HepG2 (cell line): Measurements from ENCODE around the gene TRAPPC12. TPM values are rescaled to one million over a fixed set of nuclear protein-coding genes. Genes with fewer than 3 reads are reported as not detected.

Source experiments
- SALL1 ChIP-seq: sonication (generic); formaldehyde crosslinking; IDR thresholded peaks from 2 replicates; pipeline ENCODE4 v1.8.0; 2022; ENCODE audit warnings: mild to moderate bottlenecking, missing genetic modification reagents
- ZNF225 ChIP-seq: sonication (generic); formaldehyde crosslinking; IDR thresholded peaks from 2 replicates; pipeline ENCODE4 v1.4.0; 2020; ENCODE audit warnings: mild to moderate bottlenecking, missing genetic modification reagents
- ZNF432 ChIP-seq: sonication (generic); formaldehyde crosslinking; IDR thresholded peaks from 2 replicates; pipeline ENCODE4 v1.5.0; 2020; ENCODE audit warnings: missing genetic modification reagents, mild to moderate bottlenecking, borderline replicate concordance
- polyA plus RNA-seq, 8 experiments: library from polyadenylated mRNA; depleted of rRNA in 3 of 8; stranded (reverse) in 7 of 8; unstranded in 1 of 8; fragments of >200 nt; fragmentation: Illumina TruSeq in 4 of 8; extraction: Trizol in 4 of 8; gene quantifications; 2 replicates each; pipeline versions ENCODE4 v1.2.1 to v1.2.3, GENCODE V29; 2011 to 2016; ENCODE audit warnings: low read depth in 4 of 8, missing spikeins in 1 of 8, mixed read lengths in 1 of 8; ENCODE audit not compliant: insufficient read depth in 1 of 8
- total RNA-seq, 5 experiments: library from RNA; depleted of rRNA; stranded (reverse); fragments of >200 nt; fragmentation: Illumina TruSeq; extraction: Trizol; gene quantifications; 2 replicates each; pipeline ENCODE4 v1.2.3, GENCODE V29; 2016; ENCODE audit warnings: low read depth in 1 of 5
- TF ChIP-seq, protein P1 (sequence below): sonication (generic); formaldehyde crosslinking; IDR thresholded peaks from 2 replicates; pipeline ENCODE4 v1.5.0; 2020; ENCODE audit warnings: missing genetic modification reagents
- TF ChIP-seq, protein P2 (sequence below): sonication (generic); formaldehyde crosslinking; IDR thresholded peaks from 2 replicates; pipeline ENCODE4 v1.5.0; 2020; ENCODE audit warnings: mild to moderate bottlenecking, missing genetic modification reagents, borderline replicate concordance
- TF ChIP-seq, protein P3 (sequence below): sonication (generic); formaldehyde crosslinking; IDR thresholded peaks from 2 replicates; pipeline ENCODE4 v1.9.0; 2021; ENCODE audit warnings: missing genetic modification reagents, borderline replicate concordance
- TF ChIP-seq, protein P4 (sequence below): sonication (generic); formaldehyde crosslinking; IDR thresholded peaks from 2 replicates; pipeline ENCODE4 v1.4.0; 2020; ENCODE audit warnings: mild to moderate bottlenecking, missing genetic modification reagents, borderline replicate concordance
- TF ChIP-seq, protein P5 (sequence below): sonication (generic); formaldehyde crosslinking; conservative IDR thresholded peaks from 2 replicates; pipeline ENCODE4 v1.4.0; 2020; ENCODE audit warnings: missing genetic modification reagents

TRAPPC12 gene
- total and polyA plus RNA-seq, 2 of the 13 experiments (the other 11 are each of a cell fraction or from before 2014, with no cell fraction given) = 46.4 to 97.7 TPM

DNA sequence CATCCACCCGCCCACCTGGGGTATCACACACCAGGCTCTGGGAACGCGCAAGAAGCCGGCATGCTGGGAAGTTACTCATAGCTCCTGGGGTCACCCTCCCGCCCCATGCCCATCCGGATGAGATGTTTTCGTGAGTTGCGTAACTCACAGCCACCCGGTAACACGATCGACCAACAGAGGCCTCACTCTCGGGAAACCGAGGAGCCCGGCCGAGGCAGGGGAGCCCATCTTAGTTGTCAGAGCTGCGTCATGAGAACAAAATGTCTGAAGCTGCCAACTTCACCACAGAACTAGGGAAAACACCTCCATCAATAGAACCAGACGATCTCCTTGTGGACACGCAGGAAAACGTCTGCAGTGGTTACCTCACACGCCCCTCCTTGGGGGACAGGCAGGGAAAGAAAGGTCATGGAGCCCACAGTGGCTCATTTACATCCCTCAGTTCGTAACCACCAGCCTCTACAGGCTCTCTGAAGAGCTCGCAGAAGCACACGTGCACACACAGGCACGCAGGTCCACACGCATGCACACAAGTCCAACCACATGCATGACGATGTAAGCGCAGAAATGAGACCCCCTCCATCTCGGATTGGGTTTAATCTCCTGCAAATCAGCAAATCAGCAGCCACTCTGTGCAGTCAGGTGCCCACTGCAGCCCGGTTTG is 113.6 kb downstream of the TRAPPC12 start (continued):
- TF ChIP-seq, protein P1, sequence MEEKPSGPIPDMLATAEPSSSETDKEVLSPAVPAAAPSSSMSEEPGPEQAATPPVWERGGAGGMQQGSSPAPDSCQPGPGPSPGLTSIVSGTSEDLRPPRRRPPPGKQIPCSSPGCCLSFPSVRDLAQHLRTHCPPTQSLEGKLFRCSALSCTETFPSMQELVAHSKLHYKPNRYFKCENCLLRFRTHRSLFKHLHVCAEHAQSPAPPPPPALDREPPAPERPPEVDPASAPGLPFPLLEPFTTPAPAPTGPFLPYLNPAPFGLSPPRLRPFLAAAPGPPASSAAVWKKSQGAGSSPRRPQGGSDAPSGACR = peak; percentile 83; the same call in 1 of the 2 replicates
- TF ChIP-seq, protein P2, sequence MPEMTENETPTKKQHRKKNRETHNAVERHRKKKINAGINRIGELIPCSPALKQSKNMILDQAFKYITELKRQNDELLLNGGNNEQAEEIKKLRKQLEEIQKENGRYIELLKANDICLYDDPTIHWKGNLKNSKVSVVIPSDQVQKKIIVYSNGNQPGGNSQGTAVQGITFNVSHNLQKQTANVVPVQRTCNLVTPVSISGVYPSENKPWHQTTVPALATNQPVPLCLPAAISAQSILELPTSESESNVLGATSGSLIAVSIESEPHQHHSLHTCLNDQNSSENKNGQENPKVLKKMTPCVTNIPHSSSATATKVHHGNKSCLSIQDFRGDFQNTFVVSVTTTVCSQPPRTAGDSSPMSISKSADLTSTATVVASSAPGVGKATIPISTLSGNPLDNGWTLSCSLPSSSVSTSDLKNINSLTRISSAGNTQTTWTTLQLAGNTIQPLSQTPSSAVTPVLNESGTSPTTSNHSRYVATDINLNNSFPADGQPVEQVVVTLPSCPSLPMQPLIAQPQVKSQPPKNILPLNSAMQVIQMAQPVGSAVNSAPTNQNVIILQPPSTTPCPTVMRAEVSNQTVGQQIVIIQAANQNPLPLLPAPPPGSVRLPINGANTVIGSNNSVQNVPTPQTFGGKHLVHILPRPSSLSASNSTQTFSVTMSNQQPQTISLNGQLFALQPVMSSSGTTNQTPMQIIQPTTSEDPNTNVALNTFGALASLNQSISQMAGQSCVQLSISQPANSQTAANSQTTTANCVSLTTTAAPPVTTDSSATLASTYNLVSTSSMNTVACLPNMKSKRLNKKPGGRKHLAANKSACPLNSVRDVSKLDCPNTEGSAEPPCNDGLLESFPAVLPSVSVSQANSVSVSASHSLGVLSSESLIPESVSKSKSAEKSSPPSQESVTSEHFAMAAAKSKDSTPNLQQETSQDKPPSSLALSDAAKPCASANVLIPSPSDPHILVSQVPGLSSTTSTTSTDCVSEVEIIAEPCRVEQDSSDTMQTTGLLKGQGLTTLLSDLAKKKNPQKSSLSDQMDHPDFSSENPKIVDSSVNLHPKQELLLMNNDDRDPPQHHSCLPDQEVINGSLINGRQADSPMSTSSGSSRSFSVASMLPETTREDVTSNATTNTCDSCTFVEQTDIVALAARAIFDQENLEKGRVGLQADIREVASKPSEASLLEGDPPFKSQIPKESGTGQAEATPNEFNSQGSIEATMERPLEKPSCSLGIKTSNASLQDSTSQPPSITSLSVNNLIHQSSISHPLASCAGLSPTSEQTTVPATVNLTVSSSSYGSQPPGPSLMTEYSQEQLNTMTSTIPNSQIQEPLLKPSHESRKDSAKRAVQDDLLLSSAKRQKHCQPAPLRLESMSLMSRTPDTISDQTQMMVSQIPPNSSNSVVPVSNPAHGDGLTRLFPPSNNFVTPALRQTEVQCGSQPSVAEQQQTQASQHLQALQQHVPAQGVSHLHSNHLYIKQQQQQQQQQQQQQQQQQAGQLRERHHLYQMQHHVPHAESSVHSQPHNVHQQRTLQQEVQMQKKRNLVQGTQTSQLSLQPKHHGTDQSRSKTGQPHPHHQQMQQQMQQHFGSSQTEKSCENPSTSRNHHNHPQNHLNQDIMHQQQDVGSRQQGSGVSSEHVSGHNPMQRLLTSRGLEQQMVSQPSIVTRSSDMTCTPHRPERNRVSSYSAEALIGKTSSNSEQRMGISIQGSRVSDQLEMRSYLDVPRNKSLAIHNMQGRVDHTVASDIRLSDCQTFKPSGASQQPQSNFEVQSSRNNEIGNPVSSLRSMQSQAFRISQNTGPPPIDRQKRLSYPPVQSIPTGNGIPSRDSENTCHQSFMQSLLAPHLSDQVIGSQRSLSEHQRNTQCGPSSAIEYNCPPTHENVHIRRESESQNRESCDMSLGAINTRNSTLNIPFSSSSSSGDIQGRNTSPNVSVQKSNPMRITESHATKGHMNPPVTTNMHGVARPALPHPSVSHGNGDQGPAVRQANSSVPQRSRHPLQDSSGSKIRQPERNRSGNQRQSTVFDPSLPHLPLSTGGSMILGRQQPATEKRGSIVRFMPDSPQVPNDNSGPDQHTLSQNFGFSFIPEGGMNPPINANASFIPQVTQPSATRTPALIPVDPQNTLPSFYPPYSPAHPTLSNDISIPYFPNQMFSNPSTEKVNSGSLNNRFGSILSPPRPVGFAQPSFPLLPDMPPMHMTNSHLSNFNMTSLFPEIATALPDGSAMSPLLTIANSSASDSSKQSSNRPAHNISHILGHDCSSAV (CRISPR knock-in tag) = no peak
- no peak for TF ChIP-seq ZNF432 (CRISPR knock-in tag)
- peak; percentile 79 for TF ChIP-seq SALL1 (CRISPR knock-in tag)
- TF ChIP-seq, protein P3, sequence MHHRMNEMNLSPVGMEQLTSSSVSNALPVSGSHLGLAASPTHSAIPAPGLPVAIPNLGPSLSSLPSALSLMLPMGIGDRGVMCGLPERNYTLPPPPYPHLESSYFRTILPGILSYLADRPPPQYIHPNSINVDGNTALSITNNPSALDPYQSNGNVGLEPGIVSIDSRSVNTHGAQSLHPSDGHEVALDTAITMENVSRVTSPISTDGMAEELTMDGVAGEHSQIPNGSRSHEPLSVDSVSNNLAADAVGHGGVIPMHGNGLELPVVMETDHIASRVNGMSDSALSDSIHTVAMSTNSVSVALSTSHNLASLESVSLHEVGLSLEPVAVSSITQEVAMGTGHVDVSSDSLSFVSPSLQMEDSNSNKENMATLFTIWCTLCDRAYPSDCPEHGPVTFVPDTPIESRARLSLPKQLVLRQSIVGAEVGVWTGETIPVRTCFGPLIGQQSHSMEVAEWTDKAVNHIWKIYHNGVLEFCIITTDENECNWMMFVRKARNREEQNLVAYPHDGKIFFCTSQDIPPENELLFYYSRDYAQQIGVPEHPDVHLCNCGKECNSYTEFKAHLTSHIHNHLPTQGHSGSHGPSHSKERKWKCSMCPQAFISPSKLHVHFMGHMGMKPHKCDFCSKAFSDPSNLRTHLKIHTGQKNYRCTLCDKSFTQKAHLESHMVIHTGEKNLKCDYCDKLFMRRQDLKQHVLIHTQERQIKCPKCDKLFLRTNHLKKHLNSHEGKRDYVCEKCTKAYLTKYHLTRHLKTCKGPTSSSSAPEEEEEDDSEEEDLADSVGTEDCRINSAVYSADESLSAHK (CRISPR knock-in tag) = no peak
- TF ChIP-seq ZNF225 = peak; percentile 34; the same call in 1 of the 2 replicates
- TF ChIP-seq, protein P4, sequence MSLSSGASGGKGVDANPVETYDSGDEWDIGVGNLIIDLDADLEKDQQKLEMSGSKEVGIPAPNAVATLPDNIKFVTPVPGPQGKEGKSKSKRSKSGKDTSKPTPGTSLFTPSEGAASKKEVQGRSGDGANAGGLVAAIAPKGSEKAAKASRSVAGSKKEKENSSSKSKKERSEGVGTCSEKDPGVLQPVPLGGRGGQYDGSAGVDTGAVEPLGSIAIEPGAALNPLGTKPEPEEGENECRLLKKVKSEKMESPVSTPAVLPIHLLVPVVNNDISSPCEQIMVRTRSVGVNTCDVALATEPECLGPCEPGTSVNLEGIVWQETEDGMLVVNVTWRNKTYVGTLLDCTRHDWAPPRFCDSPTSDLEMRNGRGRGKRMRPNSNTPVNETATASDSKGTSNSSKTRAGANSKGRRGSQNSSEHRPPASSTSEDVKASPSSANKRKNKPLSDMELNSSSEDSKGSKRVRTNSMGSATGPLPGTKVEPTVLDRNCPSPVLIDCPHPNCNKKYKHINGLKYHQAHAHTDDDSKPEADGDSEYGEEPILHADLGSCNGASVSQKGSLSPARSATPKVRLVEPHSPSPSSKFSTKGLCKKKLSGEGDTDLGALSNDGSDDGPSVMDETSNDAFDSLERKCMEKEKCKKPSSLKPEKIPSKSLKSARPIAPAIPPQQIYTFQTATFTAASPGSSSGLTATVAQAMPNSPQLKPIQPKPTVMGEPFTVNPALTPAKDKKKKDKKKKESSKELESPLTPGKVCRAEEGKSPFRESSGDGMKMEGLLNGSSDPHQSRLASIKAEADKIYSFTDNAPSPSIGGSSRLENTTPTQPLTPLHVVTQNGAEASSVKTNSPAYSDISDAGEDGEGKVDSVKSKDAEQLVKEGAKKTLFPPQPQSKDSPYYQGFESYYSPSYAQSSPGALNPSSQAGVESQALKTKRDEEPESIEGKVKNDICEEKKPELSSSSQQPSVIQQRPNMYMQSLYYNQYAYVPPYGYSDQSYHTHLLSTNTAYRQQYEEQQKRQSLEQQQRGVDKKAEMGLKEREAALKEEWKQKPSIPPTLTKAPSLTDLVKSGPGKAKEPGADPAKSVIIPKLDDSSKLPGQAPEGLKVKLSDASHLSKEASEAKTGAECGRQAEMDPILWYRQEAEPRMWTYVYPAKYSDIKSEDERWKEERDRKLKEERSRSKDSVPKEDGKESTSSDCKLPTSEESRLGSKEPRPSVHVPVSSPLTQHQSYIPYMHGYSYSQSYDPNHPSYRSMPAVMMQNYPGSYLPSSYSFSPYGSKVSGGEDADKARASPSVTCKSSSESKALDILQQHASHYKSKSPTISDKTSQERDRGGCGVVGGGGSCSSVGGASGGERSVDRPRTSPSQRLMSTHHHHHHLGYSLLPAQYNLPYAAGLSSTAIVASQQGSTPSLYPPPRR (CRISPR knock-in tag) = peak; percentile 56; the same call in 1 of the 2 replicates
- TF ChIP-seq, protein P5, sequence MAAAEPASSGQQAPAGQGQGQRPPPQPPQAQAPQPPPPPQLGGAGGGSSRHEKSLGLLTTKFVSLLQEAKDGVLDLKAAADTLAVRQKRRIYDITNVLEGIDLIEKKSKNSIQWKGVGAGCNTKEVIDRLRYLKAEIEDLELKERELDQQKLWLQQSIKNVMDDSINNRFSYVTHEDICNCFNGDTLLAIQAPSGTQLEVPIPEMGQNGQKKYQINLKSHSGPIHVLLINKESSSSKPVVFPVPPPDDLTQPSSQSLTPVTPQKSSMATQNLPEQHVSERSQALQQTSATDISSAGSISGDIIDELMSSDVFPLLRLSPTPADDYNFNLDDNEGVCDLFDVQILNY (CRISPR knock-in tag) = no peak
